Testis (tissue), 3 donors: ENCODE data around the gene DDOST. TPM values are rescaled to one million over a fixed set of nuclear protein-coding genes. Genes with fewer than 3 reads are reported as not detected.

Source experiments
- DNase-seq: peaks from one replicate; pipeline ENCODE4 v3.0.0-alpha.2; 2019
- H3K27ac ChIP-seq, 2 donors: fragments of 200-600 bp; sonication (generic); one replicate each; pipeline ENCODE4 v1.5.1; 2019
- H3K27me3 ChIP-seq: fragments of 200-600 bp; sonication (generic); one replicate; pipeline ENCODE4 v1.5.1; 2019
- H3K36me3 ChIP-seq: fragments of 200-600 bp; sonication (generic); one replicate; pipeline ENCODE4 v1.5.1; 2017; ENCODE audit warnings: low read depth; ENCODE audit errors: missing control alignments
- H3K4me1 ChIP-seq: fragments of 200-600 bp; sonication (generic); one replicate; pipeline ENCODE4 v1.5.1; 2019
- H3K4me3 ChIP-seq, 2 donors: fragments of 200-600 bp; sonication (generic); one replicate each; pipeline ENCODE4 v1.5.1; 2017 to 2019
- H3K9me3 ChIP-seq: fragments of 200-600 bp; sonication (generic); one replicate; pipeline ENCODE4 v1.5.1; 2017
- POLR2A ChIP-seq: fragments of 450-650 bp; IDR thresholded peaks from one replicate; pipeline ENCODE4 v1.6.1; 2017; ENCODE audit warnings: antibody characterized with exemption, mild to moderate bottlenecking, moderate library complexity
- WGBS, 2 donors: methylation state at CpG; one replicate each; pipeline ENCODE4 v1.1.5; 2018; 5-methylcytosine and 5-hydroxymethylcytosine counted together
- intact Hi-C: fragments of 100-400 bp; cut with DNase I; formaldehyde crosslinking; loops from one replicate; pipeline ENCODE4 v1.15.1; 2023; ENCODE audit warnings: low total_unique reads
- polyA plus RNA-seq: library from polyadenylated mRNA; stranded (reverse); fragments of 350-450 nt; fragmentation: Illumina TruSeq; extraction: RNeasy Lipid Tissue Mini Kit (QIAGEN cat#74804); gene quantifications from one replicate; pipeline ENCODE4 v1.2.3, GENCODE V29; 2014; ENCODE audit warnings: low read depth, low replicate concordance; ENCODE audit not compliant: insufficient read depth
- total RNA-seq, 2 donors: library from RNA; depleted of rRNA; stranded (reverse); fragments of >200 nt; gene quantifications; one replicate each; pipeline ENCODE4 v1.2.3, GENCODE V29; 2016
- TF ChIP-seq, protein P1 (sequence below), 3 experiments: fragments of 450-650 bp in 2 of 3; fragments of 200-600 bp in 1 of 3; sonication (generic) in 1 of 3; IDR thresholded peaks; one replicate each; pipeline ENCODE4 v1.5.1; 2016 to 2019; ENCODE audit warnings: antibody characterized with exemption in 3 of 3, mild to moderate bottlenecking in 2 of 3, moderate library complexity in 1 of 3

Gene DDOST
- total and polyA plus RNA-seq, 3 donors from 2014 or later = 207 to 275 (median 237) TPM

DNA sequence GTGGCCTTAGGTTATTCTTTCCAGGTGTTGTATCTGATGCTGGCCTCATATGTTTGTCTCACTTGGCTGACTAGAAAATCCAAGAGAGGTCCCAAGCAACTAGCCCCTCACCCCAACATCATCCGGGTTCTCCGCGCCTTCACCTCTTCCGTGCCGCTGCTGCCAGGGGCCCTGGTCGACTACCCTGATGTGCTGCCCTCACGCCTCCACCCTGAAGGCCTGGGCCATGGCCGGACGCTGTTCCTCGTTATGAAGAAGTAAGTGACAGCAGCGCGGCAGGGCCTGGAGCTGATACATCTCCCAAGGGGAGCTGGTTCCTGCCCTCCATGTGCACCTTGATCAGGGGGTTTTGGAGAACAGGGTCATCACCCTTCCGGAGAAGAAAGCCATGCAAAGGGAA lies 16.8 kb downstream of the DDOST start:
- DNase-seq = no peak
- no peak overlapping the region for H3K4me3 ChIP-seq
- H3K36me3 ChIP-seq = no peaks in the 10 kb centered on the region
- H3K27ac ChIP-seq = no peak overlapping the region
- WGBS, 2 donors = 89 to 94% methylated on average over 9 to 13 of the region's 13 CpGs
- no peaks in the 10 kb centered on the region for H3K27me3 ChIP-seq
- TF ChIP-seq, protein P1, sequence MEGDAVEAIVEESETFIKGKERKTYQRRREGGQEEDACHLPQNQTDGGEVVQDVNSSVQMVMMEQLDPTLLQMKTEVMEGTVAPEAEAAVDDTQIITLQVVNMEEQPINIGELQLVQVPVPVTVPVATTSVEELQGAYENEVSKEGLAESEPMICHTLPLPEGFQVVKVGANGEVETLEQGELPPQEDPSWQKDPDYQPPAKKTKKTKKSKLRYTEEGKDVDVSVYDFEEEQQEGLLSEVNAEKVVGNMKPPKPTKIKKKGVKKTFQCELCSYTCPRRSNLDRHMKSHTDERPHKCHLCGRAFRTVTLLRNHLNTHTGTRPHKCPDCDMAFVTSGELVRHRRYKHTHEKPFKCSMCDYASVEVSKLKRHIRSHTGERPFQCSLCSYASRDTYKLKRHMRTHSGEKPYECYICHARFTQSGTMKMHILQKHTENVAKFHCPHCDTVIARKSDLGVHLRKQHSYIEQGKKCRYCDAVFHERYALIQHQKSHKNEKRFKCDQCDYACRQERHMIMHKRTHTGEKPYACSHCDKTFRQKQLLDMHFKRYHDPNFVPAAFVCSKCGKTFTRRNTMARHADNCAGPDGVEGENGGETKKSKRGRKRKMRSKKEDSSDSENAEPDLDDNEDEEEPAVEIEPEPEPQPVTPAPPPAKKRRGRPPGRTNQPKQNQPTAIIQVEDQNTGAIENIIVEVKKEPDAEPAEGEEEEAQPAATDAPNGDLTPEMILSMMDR (IDR thresholded peaks at IDR 0.05) = no peak
- no peak for TF ChIP-seq POLR2A
- H3K9me3 ChIP-seq = no peaks in the 10 kb centered on the region
- intact Hi-C loops = loop anchor here (10.0 kb wide), 1 partner anchor 120 kb away; no protein-coding TSS in a partner anchor
- no peaks in the 10 kb centered on the region for H3K4me1 ChIP-seq

- no peak for DNase-seq
- intact Hi-C loops = loop anchor here (10.0 kb wide), 1 partner anchor 118 kb away; no protein-coding TSS in a partner anchor
- H3K4me1 ChIP-seq = no peaks in the 10 kb centered on the region
- H3K4me3 ChIP-seq = no peak overlapping the region
- H3K27ac ChIP-seq = no peak overlapping the region
- H3K36me3 ChIP-seq = no peaks in the 10 kb centered on the region
- H3K9me3 ChIP-seq = no peaks in the 10 kb centered on the region
- no peaks in the 10 kb centered on the region for H3K27me3 ChIP-seq
- WGBS, 2 donors = 72 to 81% methylated on average over 6 of the region's 6 CpGs
- TF ChIP-seq, protein P1 (IDR thresholded peaks at IDR 0.05) = no peak
- no peak for TF ChIP-seq POLR2A
Measured at GRCh38 chr1:20643080-20643479, 18.1 kb downstream of the DDOST start.

DNA sequence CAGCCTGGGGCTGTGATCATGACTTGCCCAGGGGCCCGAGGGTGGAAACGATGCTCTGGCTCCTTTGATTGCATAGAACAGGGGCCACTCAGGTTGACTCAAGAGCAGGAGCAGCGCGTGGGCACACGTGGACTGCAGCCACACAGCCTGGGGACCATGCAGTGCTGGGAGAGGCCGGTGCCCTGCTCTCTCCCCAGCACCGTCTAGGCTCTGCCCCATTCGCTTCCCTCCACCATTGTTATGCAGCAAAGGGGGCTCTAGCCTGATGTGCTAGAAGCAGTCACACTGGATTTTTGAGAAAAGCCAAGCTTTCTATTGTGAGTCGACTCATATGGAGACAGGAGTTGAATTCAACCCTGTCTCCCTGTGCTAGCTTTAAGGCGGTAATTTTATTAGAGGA lies 19.2 kb downstream of the DDOST start:
- 85% methylated on average over 4 to 10 of the region's 10 CpGs for WGBS, 2 donors
- Histone ChIP-seq H3K36me3 (no peaks in the 10 kb centered on the region), H3K9me3 (no peaks in the 10 kb centered on the region), H3K27me3 (no peaks in the 10 kb centered on the region), H3K4me1 (no peaks in the 10 kb centered on the region), H3K4me3 (no peak overlapping the region), H3K27ac (no peak overlapping the region)
- no peak for DNase-seq
- intact Hi-C loops = loop anchor here (10.0 kb wide), 1 partner anchor 117 kb away; no protein-coding TSS in a partner anchor
- no peak for TF ChIP-seq POLR2A
- TF ChIP-seq, protein P1 (IDR thresholded peaks at IDR 0.05) = no peak

DNA sequence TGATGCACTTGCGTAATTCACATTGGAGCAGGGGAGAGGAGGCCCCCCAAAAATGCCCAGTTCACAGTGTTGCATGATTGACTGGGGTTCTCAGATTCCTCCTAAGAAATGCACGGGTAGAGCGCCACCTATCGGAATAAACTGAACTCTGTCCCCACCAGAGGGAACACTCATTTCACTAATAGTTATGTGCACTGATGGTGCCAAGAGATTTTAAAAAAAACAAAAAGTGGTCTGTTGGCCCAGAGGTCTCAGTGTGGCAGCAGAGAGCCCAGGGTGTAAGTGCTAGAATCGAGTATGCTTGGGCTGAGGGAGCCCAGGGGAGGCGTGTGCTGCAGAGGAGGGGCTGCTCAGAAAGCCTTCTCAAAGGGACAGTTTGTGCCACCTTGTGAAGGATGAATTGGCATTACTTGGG lies 21.0 kb downstream of the DDOST start:
- H3K27me3 ChIP-seq = no peaks in the 10 kb centered on the region
- H3K4me1 ChIP-seq = no peaks in the 10 kb centered on the region
- TF ChIP-seq POLR2A = no peak
- TF ChIP-seq, protein P1 (IDR thresholded peaks at IDR 0.05) = peak; percentile 60 to 84 (median 74)
- no peak overlapping the region for H3K27ac ChIP-seq
- no peaks in the 10 kb centered on the region for H3K9me3 ChIP-seq
- no peaks in the 10 kb centered on the region for H3K36me3 ChIP-seq
- no peak overlapping the region for H3K4me3 ChIP-seq
- 48 to 58% methylated on average over 6 of the region's 6 CpGs for WGBS, 2 donors
- peak; percentile 57 for DNase-seq
- intact Hi-C loops = loop anchor here (10.0 kb wide), 1 partner anchor 115 kb away; no protein-coding TSS in a partner anchor

- DNase-seq = no peak
- Histone ChIP-seq H3K9me3 (no peaks in the 10 kb centered on the region), H3K36me3 (no peaks in the 10 kb centered on the region), H3K4me3 (no peak overlapping the region), H3K4me1 (peaks cover 17% of the 10 kb centered on the region), H3K27ac (no peak overlapping the region), H3K27me3 (no peaks in the 10 kb centered on the region)
- intact Hi-C loops = no loop called here
- TF ChIP-seq, protein P1 (IDR thresholded peaks at IDR 0.05) = no peak
- TF ChIP-seq POLR2A = no peak
- 82 to 84% methylated on average over 8 of the region's 8 CpGs for WGBS, 2 donors
Measured at GRCh38 chr1:20636785-20637347, 24.3 kb downstream of the DDOST start.
